ENCODE data around the gene ZNF385D. TPM values are rescaled to one million over a fixed set of nuclear protein-coding genes. Genes with fewer than 3 reads are reported as not detected.
"Not testable (repeated sequence)": the region's sequence is repeated elsewhere in the genome, so short reads cannot be mapped to it uniquely, and the experiment has no call there.

ZNF385D gene
- total RNA-seq, 1 donor from 2014 or later = 28.5 TPM

- not testable (repeated sequence) for DNase-seq (ENCODE audit: low spot score)
Measured at GRCh38 chr3:21378036-21378435, 373.0 kb downstream of the ZNF385D start.

GRCh38 chr3:21377071-21377769, 373.8 kb downstream of the ZNF385D start:
- no peak for DNase-seq (ENCODE audit: low spot score)

- no peak for DNase-seq (ENCODE audit: low spot score)
Measured at GRCh38 chr3:21372316-21372715, 378.7 kb downstream of the ZNF385D start.

Measured in ureter (tissue), 1 donor.